ENCODE data around the gene KIF11. TPM values are rescaled to one million over a fixed set of nuclear protein-coding genes. Genes with fewer than 3 reads are reported as not detected.

The KIF11 gene
- total RNA-seq, 8 experiments from 2014 or later, result 0.92 to 36.9 (median 2.5) TPM

DNA sequence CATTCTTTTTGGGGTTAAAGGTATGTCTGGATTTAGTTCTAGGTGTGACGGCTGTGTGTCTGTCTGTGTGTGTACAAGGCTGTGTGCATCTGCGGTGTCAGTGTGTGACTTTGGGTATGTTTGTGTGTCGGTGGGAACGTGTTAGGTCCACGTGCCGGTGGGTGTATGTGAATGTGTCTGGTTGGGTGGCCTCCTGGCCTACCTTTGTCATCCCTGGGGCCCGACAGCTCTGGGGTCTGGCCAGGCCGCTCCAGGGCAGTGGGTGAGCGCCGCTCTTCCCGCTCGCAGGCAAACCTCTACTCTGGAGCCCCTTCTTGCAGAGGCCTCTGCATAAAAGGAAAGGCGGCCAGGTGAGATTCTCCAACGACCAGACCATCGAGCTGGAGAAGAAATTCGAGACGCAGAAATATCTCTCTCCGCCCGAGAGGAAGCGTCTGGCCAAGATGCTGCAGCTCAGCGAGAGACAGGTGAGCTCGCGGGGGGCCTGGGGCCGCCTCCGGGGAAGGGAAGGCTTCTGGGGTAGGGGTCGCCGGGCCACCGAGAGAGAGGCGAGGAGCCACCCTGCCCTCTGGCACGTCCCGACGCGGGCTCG, 99.2 kb downstream of the KIF11 start:
- WGBS, 10 experiments, result 0 to 60% (median 2%) methylated on average over 2 to 5 of the region's 34 CpGs; no CpG with 5 or more reads in 2 of the 10 experiments
- H3K27ac ChIP-seq, result no peak overlapping the region
- no peak overlapping the region for H3K4me3 ChIP-seq
- no peak for ATAC-seq (replicated peaks in 6 of 8)
- H3K4me1 ChIP-seq (replicated peaks in 1 of 2), result no peaks in the 10 kb centered on the region
- in situ Hi-C loops (cut with MboI; ENCODE audit: low pct_unique_long_range_greater_than_20kb in 2 of 9, low sequenced_read_pairs in 9 of 9, unreplicated experiment in 9 of 9), result no loop called here

DNA sequence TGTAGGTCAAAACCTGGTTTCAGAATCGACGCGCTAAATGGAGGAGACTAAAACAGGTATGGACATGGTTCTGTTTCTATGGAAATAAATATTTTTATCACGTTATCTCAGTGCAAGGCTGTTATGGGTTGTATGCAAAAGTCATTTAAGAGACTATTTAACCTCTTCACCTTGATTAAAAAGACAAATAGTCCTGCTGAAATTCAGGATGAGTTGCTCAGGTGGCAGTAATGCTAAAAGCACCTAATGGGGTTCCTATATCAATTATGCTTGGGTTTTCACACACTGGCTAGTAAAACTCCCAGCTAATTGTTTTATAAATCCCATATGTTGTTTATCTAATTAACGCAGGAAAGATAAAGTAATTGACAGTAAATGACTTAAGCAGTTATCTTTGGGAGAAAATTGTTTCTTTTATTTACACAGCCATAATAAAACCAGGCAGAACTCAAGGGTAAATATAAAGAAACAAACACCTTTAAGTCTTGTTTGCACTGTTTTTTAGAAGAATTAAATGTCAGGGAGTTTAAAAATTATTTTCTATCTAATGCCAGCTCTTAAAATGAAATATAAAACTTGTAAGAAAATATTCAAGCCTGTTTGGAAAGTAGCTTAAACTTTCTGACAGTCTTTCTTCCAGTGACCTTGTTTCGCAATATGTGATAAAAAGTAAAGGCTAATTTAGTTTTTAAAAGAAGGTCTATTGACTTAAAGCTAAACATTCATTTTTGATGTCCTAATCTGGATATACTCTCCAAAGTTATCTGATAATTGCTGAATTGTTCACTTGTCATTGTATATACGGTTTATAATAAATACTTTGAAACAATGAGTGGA, 100.0 kb downstream of the KIF11 start:
- in situ Hi-C loops (cut with MboI; ENCODE audit: low pct_unique_long_range_greater_than_20kb in 2 of 9, low sequenced_read_pairs in 9 of 9, unreplicated experiment in 9 of 9), result no loop called here
- Histone ChIP-seq H3K27ac (no peak overlapping the region), H3K4me1 (replicated peaks in 1 of 2) (no peaks in the 10 kb centered on the region), H3K4me3 (no peak overlapping the region)
- WGBS, 10 experiments, result 0 to 67% (median 36%) methylated on average over 2 to 6 of the region's 7 CpGs
- ATAC-seq (replicated peaks in 6 of 8), result no peak

DNA sequence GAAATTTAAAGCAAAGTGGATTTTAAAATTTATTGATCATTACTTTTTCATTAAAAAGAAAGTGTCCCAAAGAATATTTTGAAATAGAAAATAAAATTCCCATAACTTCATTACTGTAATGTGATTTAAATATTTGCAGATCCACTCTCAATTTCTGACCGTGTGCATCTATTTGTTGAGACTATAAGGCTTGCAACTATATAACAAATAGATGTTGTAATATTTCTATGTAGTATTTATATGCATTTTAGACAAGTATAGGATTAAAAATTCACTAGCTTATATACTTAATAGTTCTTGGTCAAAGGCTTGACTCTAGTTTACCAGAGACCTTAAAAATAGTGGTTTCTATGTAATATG, 100.6 kb downstream of the KIF11 start:
- H3K27ac ChIP-seq, result no peak overlapping the region
- WGBS, 10 experiments, result 0 to 80% (median 29%) methylated on average over 1 of the region's 1 CpG; no CpG with 5 or more reads in 3 of the 10 experiments
- H3K4me1 ChIP-seq (replicated peaks in 1 of 2), result no peaks in the 10 kb centered on the region
- ATAC-seq (replicated peaks in 6 of 8), result no peak
- H3K4me3 ChIP-seq, result no peak overlapping the region
- in situ Hi-C loops (cut with MboI; ENCODE audit: low pct_unique_long_range_greater_than_20kb in 2 of 9, low sequenced_read_pairs in 9 of 9, unreplicated experiment in 9 of 9), result no loop called here

DNA sequence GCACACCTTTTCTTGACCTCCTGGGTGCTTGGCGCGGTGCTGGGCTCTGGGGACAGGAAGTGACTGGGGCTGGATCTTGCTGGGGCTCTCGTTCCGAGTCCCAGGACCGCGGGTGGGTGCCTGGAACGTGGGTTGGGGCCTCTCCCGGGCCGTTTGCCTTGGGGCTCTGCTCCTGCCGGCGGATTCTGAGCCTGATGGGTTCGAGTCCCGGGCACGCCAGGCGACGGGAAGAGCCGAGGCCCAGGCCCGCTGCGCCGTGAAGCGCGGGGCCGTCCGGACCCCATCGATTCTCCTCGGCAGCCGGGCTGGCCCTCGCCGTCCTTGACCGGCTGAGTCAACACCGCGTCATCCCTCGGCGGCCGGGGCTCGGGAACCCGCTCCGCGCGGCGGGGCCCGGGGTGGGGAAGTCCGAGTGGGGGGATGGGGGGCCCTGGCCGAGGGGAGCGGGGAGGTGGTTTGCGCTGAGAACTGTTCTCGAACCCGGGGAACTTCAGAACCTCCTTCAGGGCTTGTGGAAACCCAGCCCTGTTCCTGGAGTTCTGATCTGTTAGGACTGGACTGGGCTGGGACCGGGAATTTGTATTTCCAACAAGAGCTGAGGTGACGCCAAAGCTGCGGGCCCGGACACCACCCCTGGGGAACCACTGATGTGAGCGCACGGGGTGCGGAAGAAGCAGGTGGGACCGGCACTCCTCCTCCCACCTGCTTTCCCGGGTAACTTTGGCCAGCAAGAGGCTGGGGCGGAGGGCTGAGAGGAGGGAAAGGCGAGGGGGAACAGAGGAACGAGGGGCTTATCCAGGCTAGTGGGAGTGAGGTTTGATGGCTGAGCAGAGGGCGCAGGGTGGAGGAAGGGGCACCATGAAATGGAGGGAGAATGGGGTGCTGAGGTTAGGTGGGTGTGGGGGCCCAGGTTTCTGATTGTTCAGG, 103.0 kb downstream of the KIF11 start:
- in situ Hi-C loops (cut with MboI; ENCODE audit: low pct_unique_long_range_greater_than_20kb in 2 of 9, low sequenced_read_pairs in 9 of 9, unreplicated experiment in 9 of 9), result no loop called here
- Histone ChIP-seq H3K4me3 (peak overlapping the region in 3 of 5 donors; percentile 17 to 39 (median 30)), H3K4me1 (replicated peaks in 1 of 2) (no peaks in the 10 kb centered on the region), H3K27ac (no peak overlapping the region)
- 6 to 100% (median 14%) methylated on average over 1 to 7 of the region's 61 CpGs; no CpG with 5 or more reads in 5 of the 10 experiments for WGBS, 10 experiments
- peak in 7 of 8 experiments; percentile 73 to 95 (median 94) for ATAC-seq (replicated peaks in 6 of 8)

DNA sequence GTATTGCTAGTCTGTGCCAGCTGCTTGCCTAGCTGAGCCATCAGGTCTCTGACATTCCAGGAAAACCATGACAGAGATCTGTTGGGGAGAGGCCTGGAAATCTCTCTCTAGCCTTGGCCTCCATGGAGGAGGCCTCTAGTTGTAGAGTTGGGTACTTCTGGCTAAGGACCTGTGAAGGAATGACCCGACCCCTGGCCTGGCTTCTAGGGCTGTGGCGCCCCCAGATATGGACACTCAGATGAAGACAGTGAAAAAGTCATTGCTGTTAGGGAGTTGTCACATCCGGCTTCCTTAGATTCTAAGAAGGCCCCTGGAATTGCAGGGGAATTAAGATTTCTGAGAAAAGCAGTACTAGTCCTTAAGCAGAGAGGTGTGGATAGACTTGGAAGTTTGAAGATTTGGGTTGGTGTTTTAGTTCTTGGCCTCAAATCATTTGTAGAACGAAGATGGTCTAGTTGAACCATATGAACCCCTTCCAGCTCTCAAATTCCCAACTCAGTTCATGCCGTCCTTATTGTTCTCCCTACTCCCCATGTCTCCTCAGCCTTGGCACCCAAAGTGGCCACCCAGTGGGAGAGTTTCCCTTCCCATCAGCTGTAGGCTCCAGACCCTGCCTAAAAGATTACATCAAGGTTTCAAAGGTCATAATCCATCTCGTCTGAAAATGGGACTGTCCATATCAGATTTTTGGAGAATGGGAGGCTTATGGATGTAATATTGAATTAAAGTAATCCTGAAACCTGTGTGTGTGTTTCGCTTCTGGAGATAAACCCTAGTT, 103.9 kb downstream of the KIF11 start:
- H3K4me1 ChIP-seq (replicated peaks in 1 of 2), result no peaks in the 10 kb centered on the region
- no peak for ATAC-seq (replicated peaks in 6 of 8)

DNA sequence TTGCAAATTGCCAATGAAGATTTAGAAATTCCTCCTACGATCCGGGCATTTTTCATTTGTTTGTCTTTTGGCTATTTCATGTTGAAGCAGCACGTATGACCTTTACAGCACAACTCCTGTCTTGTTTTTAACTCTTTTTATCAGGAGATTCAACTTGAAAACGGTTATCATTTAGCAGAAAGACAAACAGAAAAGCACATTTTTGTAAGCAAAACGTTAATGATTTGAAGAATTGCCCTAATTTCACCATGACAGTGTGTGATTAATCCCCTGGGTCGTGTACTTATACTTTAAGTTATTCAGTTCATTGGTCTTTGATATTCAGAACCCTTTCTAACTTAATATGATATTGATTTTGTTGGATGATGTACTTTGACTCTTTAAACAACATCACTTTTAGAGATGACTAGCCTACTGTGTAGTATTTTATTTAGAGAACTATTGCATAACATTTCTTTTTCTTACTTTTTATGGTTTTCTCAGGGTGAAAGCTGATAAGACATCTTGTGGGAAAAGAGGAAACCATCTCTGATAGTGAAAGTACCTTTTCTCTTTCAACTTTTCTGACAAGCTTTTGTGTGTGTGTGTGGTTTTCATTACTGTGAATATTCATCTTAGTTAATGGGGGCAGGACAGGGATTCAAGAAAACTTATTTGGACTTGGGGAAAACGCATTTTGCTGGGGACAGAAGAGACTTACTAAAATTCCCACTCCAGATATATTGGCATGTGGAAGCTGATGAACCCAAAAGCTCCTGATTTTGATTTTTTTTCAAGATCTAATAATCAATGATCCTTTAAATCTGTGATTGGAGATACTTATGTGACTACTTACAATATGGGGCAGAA, 105.0 kb downstream of the KIF11 start:
- Histone ChIP-seq H3K4me1 (replicated peaks in 1 of 2) (no peaks in the 10 kb centered on the region), H3K4me3 (no peak overlapping the region), H3K27ac (no peak overlapping the region)
- WGBS, 10 experiments, result 32 to 68% (median 46%) methylated on average over 2 to 7 of the region's 7 CpGs
- ATAC-seq (replicated peaks in 6 of 8), result no peak
- in situ Hi-C loops (cut with MboI; ENCODE audit: low pct_unique_long_range_greater_than_20kb in 2 of 9, low sequenced_read_pairs in 9 of 9, unreplicated experiment in 9 of 9), result no loop called here

More for the DNA sequence above, 103.9 kb downstream of the KIF11 start:
- Histone ChIP-seq H3K27ac (no peak overlapping the region), H3K4me3 (no peak overlapping the region)
- WGBS, 10 experiments, result 17 to 100% (median 81%) methylated on average over 1 to 4 of the region's 7 CpGs; no CpG with 5 or more reads in 1 of the 10 experiments
- in situ Hi-C loops (cut with MboI; ENCODE audit: low pct_unique_long_range_greater_than_20kb in 2 of 9, low sequenced_read_pairs in 9 of 9, unreplicated experiment in 9 of 9), result no loop called here

DNA sequence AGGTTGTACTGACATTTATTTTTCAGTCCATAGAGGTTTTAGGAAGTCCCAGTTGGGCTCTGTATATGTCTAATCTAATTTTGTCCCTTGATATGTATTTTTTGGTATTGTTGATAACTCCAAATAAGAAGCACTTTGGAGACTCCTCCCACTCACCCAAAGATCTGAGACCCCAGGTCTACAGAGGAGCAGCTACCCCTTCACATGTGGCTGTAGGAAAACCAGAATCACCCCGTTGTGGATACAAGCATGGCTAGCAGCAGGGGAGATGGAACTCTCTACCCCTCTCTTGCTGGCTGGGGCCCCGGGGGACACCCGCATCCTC, 106.2 kb downstream of the KIF11 start:
- in situ Hi-C loops (cut with MboI; ENCODE audit: low pct_unique_long_range_greater_than_20kb in 2 of 9, low sequenced_read_pairs in 9 of 9, unreplicated experiment in 9 of 9), result no loop called here
- WGBS, 10 experiments, result no CpG with 5 or more reads among the region's 3 CpGs
- peak overlapping the region in 4 of 5 donors; percentile 18 to 36 (median 28) for H3K4me3 ChIP-seq
- no peak overlapping the region for H3K27ac ChIP-seq
- peak in 1 of 8 experiments; percentile 31 for ATAC-seq (replicated peaks in 6 of 8)
- H3K4me1 ChIP-seq (replicated peaks in 1 of 2), result no peaks in the 10 kb centered on the region

DNA sequence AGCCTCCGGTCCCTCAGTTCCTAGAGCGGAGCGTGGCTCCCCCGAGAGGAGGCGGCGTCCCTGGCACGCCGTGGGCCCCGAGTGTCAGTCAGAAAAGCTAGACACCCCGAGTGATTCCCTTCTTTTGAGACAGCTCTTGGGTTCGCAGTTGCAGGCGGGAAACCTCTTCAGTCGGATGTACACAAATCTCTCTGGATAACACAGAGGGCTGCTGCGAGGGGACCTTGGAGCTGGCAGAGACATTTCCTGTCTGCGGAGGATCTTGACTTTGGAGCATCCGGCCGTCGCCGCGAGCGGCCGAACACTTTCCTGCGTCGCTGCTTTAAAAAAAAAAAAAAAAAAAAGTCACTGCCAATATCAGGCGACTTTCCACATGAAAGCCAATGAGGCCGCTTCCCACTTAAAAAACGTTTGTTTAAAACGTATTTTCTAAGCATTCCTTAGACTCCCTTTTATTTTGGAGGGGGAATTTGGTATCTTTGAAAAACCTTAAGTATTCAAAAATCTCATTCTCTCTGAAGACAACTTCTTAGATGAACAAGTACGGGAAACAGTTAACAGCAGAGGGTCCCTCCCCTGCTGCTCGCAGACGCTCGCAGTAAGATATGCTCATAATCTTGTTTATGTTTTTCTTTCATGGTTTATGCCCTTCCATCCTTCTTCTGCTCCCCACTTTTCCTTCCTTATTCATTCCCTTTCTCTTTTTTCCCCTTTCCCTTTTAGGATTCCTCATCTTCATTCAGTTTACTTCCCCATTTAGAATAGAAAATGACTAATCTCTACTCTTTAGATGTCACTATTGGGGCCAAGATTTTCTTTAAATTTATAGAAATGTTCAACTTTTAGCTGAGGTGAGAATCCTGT, 106.8 kb downstream of the KIF11 start:
- in situ Hi-C loops (cut with MboI; ENCODE audit: low pct_unique_long_range_greater_than_20kb in 2 of 9, low sequenced_read_pairs in 9 of 9, unreplicated experiment in 9 of 9), result no loop called here
- 0 to 6% (median 2%) methylated on average over 6 to 19 of the region's 32 CpGs for WGBS, 10 experiments
- no peaks in the 10 kb centered on the region for H3K4me1 ChIP-seq (replicated peaks in 1 of 2)
- H3K27ac ChIP-seq, result no peak overlapping the region
- peak overlapping the region; percentile 7 to 36 (median 22) for H3K4me3 ChIP-seq
- peak; percentile 40 to 82 (median 62) for ATAC-seq (replicated peaks in 6 of 8)

DNA sequence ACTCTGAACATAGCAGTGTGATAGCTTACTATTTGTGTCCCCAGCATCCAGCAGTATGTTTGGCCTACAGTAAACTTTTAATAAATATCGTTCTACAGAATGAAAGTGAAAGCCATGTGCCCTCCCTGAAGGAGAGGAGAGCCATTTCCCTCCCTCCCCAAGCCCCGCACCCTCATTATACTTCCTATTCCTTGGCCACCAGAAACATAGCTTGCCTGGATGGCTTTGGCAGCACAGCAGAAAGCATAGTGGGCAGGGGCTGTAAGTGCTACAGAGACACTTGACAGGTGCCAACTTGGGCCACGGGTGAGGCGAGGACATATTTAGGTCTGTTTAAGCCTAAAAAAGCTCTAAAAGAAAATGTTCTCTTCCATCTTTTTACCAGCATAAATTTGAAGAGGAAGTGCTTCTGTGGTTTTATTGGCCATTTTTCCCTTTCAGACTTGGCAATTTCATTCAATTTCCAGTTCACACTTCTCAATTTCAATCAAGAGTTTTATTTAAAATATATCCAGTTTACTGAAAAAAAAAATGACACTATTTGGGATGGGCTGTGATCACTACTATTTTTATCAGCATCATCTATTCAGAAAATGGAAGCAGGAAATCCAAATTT, 109.5 kb downstream of the KIF11 start:
- ATAC-seq (replicated peaks in 6 of 8), result no peak
- in situ Hi-C loops (cut with MboI; ENCODE audit: low pct_unique_long_range_greater_than_20kb in 2 of 9, low sequenced_read_pairs in 9 of 9, unreplicated experiment in 9 of 9), result no loop called here
- Histone ChIP-seq H3K27ac (no peak overlapping the region), H3K4me1 (replicated peaks in 1 of 2) (no peaks in the 10 kb centered on the region), H3K4me3 (no peak overlapping the region)
- 20 to 87% (median 73%) methylated on average over 1 to 3 of the region's 4 CpGs; no CpG with 5 or more reads in 4 of the 10 experiments for WGBS, 10 experiments

Data from motor neuron (in vitro differentiated cells).